Muscle layer of duodenum (tissue), 2 donors: ENCODE results near the gene TMEM52.

Source experiments
- H3K27ac ChIP-seq: one replicate; pipeline ENCODE4 v1.7.0; 2013; ENCODE audit warnings: mild to moderate bottlenecking, low read length
- H3K27me3 ChIP-seq: one replicate; pipeline ENCODE4 v1.7.0; 2013; ENCODE audit warnings: low read depth, mild to moderate bottlenecking, control low read depth, low read length
- H3K36me3 ChIP-seq, 2 donors: one replicate each; pipeline ENCODE4 v1.7.0; 2013; ENCODE audit warnings: low read length in 2 of 2, control low read depth in 1 of 2, mild to moderate bottlenecking in 1 of 2; ENCODE audit not compliant: insufficient read depth in 2 of 2, control insufficient read depth in 1 of 2
- H3K4me1 ChIP-seq, 2 donors: one replicate each; pipeline ENCODE4 v1.7.0; 2013; ENCODE audit warnings: low read length in 2 of 2, mild to moderate bottlenecking in 2 of 2, control low read depth in 1 of 2, moderate library complexity in 1 of 2; ENCODE audit not compliant: insufficient read depth in 2 of 2, control insufficient read depth in 1 of 2
- H3K4me3 ChIP-seq, 2 donors: one replicate each; pipeline ENCODE4 v1.7.0; 2013; ENCODE audit warnings: low read length in 2 of 2, low read depth in 1 of 2, mild to moderate bottlenecking in 1 of 2
- H3K9me3 ChIP-seq, 2 donors: one replicate each; pipeline ENCODE4 v1.7.0; 2013; ENCODE audit warnings: low read length in 2 of 2, control low read depth in 1 of 2, mild to moderate bottlenecking in 1 of 2; ENCODE audit not compliant: control insufficient read depth in 1 of 2
- donor health status: healthy.

The TMEM52 gene

DNA sequence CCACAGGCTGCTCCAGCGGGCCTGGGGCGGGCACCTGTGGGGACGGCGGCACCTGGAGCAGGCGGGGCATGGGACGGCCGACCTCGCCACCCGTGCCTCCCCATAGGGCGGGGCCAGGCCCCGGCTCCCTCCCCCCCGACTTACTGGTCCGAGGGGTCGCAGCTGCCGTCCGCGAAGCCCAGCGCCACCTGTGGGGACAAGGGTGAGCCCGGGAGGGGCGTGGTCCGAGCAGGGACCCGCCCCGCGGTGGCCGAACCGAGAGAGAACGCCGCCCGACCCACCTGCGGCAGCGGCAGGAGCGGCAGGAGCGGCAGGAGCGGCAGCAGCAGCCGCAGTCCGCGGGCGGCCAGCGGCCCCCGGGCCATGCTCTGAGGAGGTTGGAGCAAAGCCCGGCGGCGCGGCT, at the start of gene TMEM52:
TMEM52 (minus strand) TSS at position 379 of the 403 bp plus-strand sequence; CDS start at position 365, 14 bp downstream.
- Histone ChIP-seq H3K9me3 (no peaks in the 10 kb centered on the region), H3K27me3 (no peaks in the 10 kb centered on the region), H3K4me1 (peaks cover 0 to 10% of the 10 kb centered on the region in 2 donors), H3K36me3 (no peaks in the 10 kb centered on the region), H3K4me3 (peak within 1 kb of the TSS in 1 of 2 donors; percentile 78), H3K27ac (no peak within 1 kb of the TSS)

DNA sequence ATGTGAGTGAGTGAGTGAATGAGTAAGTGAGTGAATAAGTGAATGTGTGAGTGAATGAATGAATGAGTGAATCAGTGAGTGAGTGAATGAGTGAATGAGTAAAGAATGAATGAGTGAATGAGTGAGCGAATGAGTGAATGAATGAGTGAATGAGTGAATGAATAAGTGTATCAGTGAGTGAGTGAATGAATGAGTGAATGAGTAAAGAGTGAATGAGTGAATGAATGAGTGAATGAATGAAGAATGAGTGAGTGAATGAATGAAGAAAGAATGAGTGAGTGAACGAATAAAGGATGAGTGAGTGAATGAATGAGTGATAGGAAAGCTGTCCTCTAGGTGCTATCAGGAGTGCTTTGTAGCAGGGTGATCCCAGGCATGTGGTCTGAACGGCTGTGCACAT, 48.8 kb upstream of the TMEM52 start:
- Histone ChIP-seq H3K27ac (no peak overlapping the region), H3K4me1 (no peaks in the 10 kb centered on the region), H3K36me3 (no peaks in the 10 kb centered on the region), H3K9me3 (no peaks in the 10 kb centered on the region), H3K4me3 (no peak overlapping the region), H3K27me3 (peaks cover 7% of the 10 kb centered on the region)

DNA sequence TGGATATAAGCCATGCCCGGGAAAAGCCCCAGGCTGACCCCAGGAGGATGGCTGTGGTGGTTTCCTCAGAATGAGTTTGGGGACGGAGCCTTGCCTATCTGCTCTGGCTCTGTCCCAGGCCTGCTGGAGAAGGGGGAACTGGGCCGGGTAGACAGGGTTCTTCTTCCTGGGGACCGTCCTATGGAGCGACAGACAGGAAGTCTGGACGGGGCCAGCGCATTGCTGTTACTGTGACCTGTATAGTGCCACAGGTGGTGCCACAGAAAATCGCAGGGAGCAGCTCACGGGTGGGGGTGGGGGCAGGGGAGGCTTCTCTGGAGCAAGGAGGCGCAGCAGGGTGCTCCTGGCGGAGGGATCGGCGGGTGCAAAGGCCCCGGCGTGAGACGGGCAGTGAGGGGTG, 48.1 kb upstream of the TMEM52 start:
- no peak overlapping the region for H3K27ac ChIP-seq
- no peaks in the 10 kb centered on the region for H3K4me1 ChIP-seq
- no peaks in the 10 kb centered on the region for H3K36me3 ChIP-seq
- peaks cover 7% of the 10 kb centered on the region for H3K27me3 ChIP-seq
- no peaks in the 10 kb centered on the region for H3K9me3 ChIP-seq
- no peak overlapping the region for H3K4me3 ChIP-seq

GRCh38 chr1:1966071-1966740, 47.1 kb upstream of the TMEM52 start:
- no peaks in the 10 kb centered on the region for H3K4me1 ChIP-seq
- H3K27ac ChIP-seq: no peak overlapping the region
- peaks cover 7% of the 10 kb centered on the region for H3K27me3 ChIP-seq
- H3K36me3 ChIP-seq: no peaks in the 10 kb centered on the region
- no peak overlapping the region for H3K4me3 ChIP-seq
- H3K9me3 ChIP-seq: no peaks in the 10 kb centered on the region

GRCh38 chr1:1965546-1965945, 46.5 kb upstream of the TMEM52 start:
- Histone ChIP-seq H3K9me3 (no peaks in the 10 kb centered on the region), H3K4me1 (no peaks in the 10 kb centered on the region), H3K36me3 (no peaks in the 10 kb centered on the region), H3K4me3 (no peak overlapping the region), H3K27me3 (peaks cover 12% of the 10 kb centered on the region), H3K27ac (no peak overlapping the region)

- Histone ChIP-seq H3K4me3 (no peak overlapping the region), H3K27ac (no peak overlapping the region), H3K36me3 (no peaks in the 10 kb centered on the region), H3K9me3 (no peaks in the 10 kb centered on the region), H3K4me1 (peaks cover 0 to 6% of the 10 kb centered on the region in 2 donors), H3K27me3 (peaks cover 12% of the 10 kb centered on the region)
Measured at GRCh38 chr1:1964811-1965210, 45.7 kb upstream of the TMEM52 start.

- Histone ChIP-seq H3K27ac (no peak overlapping the region), H3K4me1 (peaks cover 0 to 10% of the 10 kb centered on the region in 2 donors), H3K27me3 (peaks cover 12% of the 10 kb centered on the region), H3K9me3 (no peaks in the 10 kb centered on the region), H3K36me3 (no peaks in the 10 kb centered on the region), H3K4me3 (no peak overlapping the region)
Measured at GRCh38 chr1:1963570-1963969, 44.5 kb upstream of the TMEM52 start.

DNA sequence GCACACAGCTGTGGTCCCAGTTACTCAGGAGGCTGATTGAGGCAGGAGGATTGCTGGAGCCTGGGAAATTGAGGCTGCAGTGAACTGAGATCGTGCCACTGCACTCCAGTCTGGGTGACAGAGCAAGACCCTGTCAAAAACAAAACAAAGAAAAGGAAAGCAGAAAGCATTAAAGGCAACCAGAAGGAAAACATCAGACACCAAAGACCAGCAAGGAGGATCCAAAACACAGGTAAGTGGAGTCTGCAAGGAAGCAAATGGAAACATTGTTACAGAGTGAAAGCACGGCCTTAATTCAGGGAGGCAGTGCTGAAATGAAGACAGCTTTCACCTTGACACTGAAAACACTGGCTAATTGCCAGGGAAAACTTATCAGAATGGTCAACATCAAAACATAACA, 43.7 kb upstream of the TMEM52 start:
- H3K36me3 ChIP-seq: no peaks in the 10 kb centered on the region
- H3K4me3 ChIP-seq: no peak overlapping the region
- peaks cover 6% of the 10 kb centered on the region for H3K27me3 ChIP-seq
- H3K4me1 ChIP-seq: peaks cover 0 to 10% of the 10 kb centered on the region in 2 donors
- H3K9me3 ChIP-seq: no peaks in the 10 kb centered on the region
- H3K27ac ChIP-seq: no peak overlapping the region

GRCh38 chr1:1960480-1961196, 41.6 kb upstream of the TMEM52 start:
- Histone ChIP-seq H3K4me1 (peaks cover 0 to 10% of the 10 kb centered on the region in 2 donors), H3K4me3 (no peak overlapping the region), H3K27ac (no peak overlapping the region), H3K9me3 (no peaks in the 10 kb centered on the region), H3K36me3 (no peaks in the 10 kb centered on the region), H3K27me3 (peaks cover 5% of the 10 kb centered on the region)

DNA sequence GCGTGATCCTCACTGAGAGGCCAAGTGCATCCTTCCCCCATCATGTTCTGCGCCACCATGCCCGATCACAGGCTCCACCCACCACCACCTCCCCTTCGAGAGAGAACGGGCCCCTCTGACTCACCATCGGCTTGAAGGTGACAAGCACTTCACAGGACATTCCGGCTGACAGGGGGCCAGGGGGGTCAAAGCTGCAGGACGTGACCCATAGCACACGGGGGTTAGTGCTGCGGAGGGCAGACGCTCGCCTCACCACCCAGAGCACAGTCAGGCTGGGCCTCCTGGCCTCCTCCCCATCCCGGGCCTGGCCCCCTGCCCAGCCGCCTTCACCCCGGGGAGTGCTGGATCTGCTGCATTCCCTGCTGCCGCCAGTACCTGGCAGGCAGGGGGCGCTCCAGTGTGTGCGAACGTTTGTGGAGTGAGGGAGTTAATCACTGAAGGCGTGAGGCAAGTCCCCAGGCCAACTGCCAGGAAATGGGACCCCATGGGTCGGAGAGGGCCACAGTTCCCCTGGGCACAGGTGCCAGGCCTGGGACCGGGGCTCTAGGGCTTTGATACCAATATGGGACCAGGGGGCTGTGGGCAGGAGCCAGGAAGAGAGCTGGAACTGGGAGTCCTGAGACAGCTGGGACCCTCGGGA, 40.9 kb upstream of the TMEM52 start:
- H3K4me1 ChIP-seq: peaks cover 0 to 10% of the 10 kb centered on the region in 2 donors
- peaks cover 5% of the 10 kb centered on the region for H3K27me3 ChIP-seq
- no peak overlapping the region for H3K27ac ChIP-seq
- H3K36me3 ChIP-seq: no peaks in the 10 kb centered on the region
- H3K9me3 ChIP-seq: no peaks in the 10 kb centered on the region
- H3K4me3 ChIP-seq: peak overlapping the region in 1 of 2 donors; percentile 19

DNA sequence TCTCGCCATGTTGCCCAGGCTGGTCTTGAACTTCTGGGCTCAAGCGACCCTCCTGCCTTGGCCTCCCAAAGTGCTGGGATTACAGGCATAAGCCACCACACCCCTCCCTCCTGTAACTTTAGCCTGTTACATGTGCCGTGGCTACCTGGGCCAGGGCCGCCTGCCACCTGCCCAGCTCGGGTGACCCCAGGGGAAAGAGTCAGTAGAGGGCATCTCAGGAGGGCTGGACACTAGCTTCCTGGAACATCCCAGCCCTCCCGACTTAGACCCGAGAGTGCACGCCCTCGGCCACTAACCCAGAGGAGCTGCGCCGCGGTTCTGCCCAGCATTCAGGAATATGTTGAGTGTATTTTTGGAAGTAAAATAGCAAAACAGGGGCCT, 40.4 kb upstream of the TMEM52 start:
- peaks cover 0 to 10% of the 10 kb centered on the region in 2 donors for H3K4me1 ChIP-seq
- no peak overlapping the region for H3K27ac ChIP-seq
- no peaks in the 10 kb centered on the region for H3K9me3 ChIP-seq
- H3K36me3 ChIP-seq: no peaks in the 10 kb centered on the region
- H3K27me3 ChIP-seq: peaks cover 5% of the 10 kb centered on the region
- no peak overlapping the region for H3K4me3 ChIP-seq
